MM.1S (cell line): ENCODE data around the gene TMEM119.

ENCODE experiments used
- DNase-seq: peaks from one replicate; pipeline ENCODE4 v3.0.0-alpha.2; 2015
- H2AFZ ChIP-seq: fragments of 300-600 bp; sonication (generic); 2 replicates; pipeline ENCODE4 v1.6.0; 2016; ENCODE audit warnings: antibody characterized with exemption, low read length
- H3F3A ChIP-seq: fragments of 300-600 bp; sonication (generic); 2 replicates; pipeline ENCODE4 v1.6.1; 2016; ENCODE audit warnings: mild to moderate bottlenecking, antibody characterized with exemption, low read length, moderate library complexity, mixed read lengths; ENCODE audit not compliant: insufficient read depth
- H3K27ac ChIP-seq: fragments of 300-600 bp; sonication (generic); 2 replicates; pipeline ENCODE4 v1.5.1; 2016; ENCODE audit warnings: mild to moderate bottlenecking, low read length
- H3K27me3 ChIP-seq: fragments of 300-600 bp; sonication (generic); replicated peaks from 2 replicates; pipeline ENCODE4 v1.6.0; 2016; ENCODE audit warnings: low read length; ENCODE audit not compliant: insufficient read depth
- H3K36me3 ChIP-seq: fragments of 300-600 bp; sonication (generic); replicated peaks from 2 replicates; pipeline ENCODE4 v1.6.1; 2016; ENCODE audit warnings: mild to moderate bottlenecking, low read length, mixed read lengths; ENCODE audit not compliant: insufficient read depth
- H3K4me1 ChIP-seq: fragments of 300-600 bp; sonication (generic); 2 replicates; pipeline ENCODE4 v1.6.1; 2016; ENCODE audit warnings: low read length, mixed read lengths
- H3K4me2 ChIP-seq: fragments of 300-600 bp; sonication (generic); 2 replicates; pipeline ENCODE4 v1.6.0; 2016; ENCODE audit warnings: low read depth, low read length
- H3K4me3 ChIP-seq: fragments of 300-600 bp; sonication (generic); 2 replicates; pipeline ENCODE4 v1.5.1; 2016; ENCODE audit warnings: low read length, mixed read lengths
- H3K79me2 ChIP-seq: fragments of 300-600 bp; sonication (generic); 2 replicates; pipeline ENCODE4 v1.6.1; 2016; ENCODE audit warnings: mixed run types, low read length, mixed read lengths
- H3K9ac ChIP-seq: fragments of 300-600 bp; sonication (generic); 2 replicates; pipeline ENCODE4 v1.6.1; 2016; ENCODE audit warnings: low read length, mixed read lengths
- H3K9me2 ChIP-seq: fragments of 300-600 bp; sonication (generic); replicated peaks from 2 replicates; pipeline ENCODE4 v1.6.1; 2016; ENCODE audit warnings: mild to moderate bottlenecking, low read length, mixed read lengths; ENCODE audit not compliant: insufficient read depth
- H3K9me3 ChIP-seq: fragments of 300-600 bp; sonication (generic); replicated peaks from 2 replicates; pipeline ENCODE4 v1.6.1; 2016; ENCODE audit warnings: mild to moderate bottlenecking, low read length, mixed read lengths; ENCODE audit not compliant: insufficient read depth
- H4K20me1 ChIP-seq: fragments of 300-600 bp; sonication (generic); 2 replicates; pipeline ENCODE4 v1.6.1; 2016; ENCODE audit warnings: mild to moderate bottlenecking, low read length, moderate library complexity, mixed read lengths; ENCODE audit not compliant: insufficient read depth
- EZH2 ChIP-seq: fragments of 300-600 bp; sonication (generic); optimal IDR thresholded peaks from 2 replicates; pipeline ENCODE3; 2017; ENCODE audit warnings: low read depth, mild to moderate bottlenecking, antibody characterized with exemption, low read length, mixed read lengths
- EZH2phosphoT487 ChIP-seq: fragments of 300-600 bp; sonication (generic); IDR thresholded peaks from 2 replicates; pipeline ENCODE4 v1.6.1; 2018; ENCODE audit warnings: antibody characterized with exemption, low read length
- TF ChIP-seq, protein P1 (sequence below): fragments of 300-600 bp; sonication (generic); IDR thresholded peaks from 2 replicates; pipeline ENCODE4 v1.5.1; 2016; ENCODE audit warnings: antibody characterized with exemption, low read length, mixed read lengths

TMEM119 gene

DNA sequence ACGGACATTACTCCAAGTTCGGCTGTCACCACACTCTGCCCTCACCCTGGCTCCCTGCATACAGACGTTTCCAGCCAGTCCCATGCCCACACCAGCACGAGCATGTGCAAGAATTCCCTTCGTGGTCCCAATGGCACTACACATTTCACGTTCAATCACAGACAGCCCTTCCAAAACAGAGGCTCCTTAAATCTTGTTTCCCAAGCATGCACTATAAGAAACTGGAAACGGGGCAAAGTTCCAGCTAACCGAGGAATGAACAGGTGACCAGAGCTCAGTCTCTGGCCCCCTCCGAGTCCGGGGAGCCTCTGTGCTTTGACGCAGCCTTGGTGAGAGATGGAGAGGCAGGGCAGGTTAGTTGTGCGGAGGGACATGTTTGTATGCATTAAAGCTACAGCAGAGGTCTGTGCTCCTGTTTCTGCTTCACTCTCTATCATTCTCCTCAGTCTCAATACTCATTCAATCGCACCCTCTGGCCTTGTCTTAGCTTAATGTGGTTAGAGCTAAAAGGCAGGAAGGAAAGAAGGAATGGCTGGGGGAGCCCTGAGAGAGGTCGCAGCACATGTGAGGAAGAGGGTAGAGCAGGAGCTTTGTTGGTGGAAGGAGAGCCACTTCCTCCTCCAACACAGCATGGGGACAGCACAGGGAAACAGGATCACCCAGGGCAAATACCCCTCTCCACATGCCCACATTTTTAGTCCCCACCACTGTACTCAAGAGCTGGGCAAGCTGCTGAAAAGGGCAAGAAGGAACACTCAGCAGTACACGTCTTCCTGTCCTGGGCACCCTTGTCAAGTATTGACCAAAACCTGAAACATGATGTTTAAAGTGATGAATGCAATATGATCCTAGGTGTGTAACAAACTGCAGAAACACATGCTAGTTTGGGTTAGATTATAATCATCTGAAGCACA is 48.1 kb upstream of the TMEM119 start:
- H3K4me3 ChIP-seq, result no peak overlapping the region
- no peaks in the 10 kb centered on the region for H3K9me3 ChIP-seq
- H3F3A ChIP-seq, result peaks cover 24% of the 10 kb centered on the region
- H2AFZ ChIP-seq, result no peak overlapping the region
- H3K4me2 ChIP-seq, result no peak overlapping the region
- peaks cover 25% of the 10 kb centered on the region for H3K4me1 ChIP-seq
- H3K27ac ChIP-seq, result no peak overlapping the region
- H4K20me1 ChIP-seq, result no peaks in the 10 kb centered on the region
- H3K9me2 ChIP-seq, result no peaks in the 10 kb centered on the region
- peaks cover 9% of the 10 kb centered on the region for H3K36me3 ChIP-seq
- no peaks in the 10 kb centered on the region for H3K27me3 ChIP-seq
- H3K79me2 ChIP-seq, result peaks cover 52% of the 10 kb centered on the region
- TF ChIP-seq, protein P1, sequence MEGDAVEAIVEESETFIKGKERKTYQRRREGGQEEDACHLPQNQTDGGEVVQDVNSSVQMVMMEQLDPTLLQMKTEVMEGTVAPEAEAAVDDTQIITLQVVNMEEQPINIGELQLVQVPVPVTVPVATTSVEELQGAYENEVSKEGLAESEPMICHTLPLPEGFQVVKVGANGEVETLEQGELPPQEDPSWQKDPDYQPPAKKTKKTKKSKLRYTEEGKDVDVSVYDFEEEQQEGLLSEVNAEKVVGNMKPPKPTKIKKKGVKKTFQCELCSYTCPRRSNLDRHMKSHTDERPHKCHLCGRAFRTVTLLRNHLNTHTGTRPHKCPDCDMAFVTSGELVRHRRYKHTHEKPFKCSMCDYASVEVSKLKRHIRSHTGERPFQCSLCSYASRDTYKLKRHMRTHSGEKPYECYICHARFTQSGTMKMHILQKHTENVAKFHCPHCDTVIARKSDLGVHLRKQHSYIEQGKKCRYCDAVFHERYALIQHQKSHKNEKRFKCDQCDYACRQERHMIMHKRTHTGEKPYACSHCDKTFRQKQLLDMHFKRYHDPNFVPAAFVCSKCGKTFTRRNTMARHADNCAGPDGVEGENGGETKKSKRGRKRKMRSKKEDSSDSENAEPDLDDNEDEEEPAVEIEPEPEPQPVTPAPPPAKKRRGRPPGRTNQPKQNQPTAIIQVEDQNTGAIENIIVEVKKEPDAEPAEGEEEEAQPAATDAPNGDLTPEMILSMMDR, result no peak
- TF ChIP-seq EZH2phosphoT487, result no peak
- no peak for TF ChIP-seq EZH2
- DNase-seq, result no peak
- H3K9ac ChIP-seq, result no peak overlapping the region

DNA sequence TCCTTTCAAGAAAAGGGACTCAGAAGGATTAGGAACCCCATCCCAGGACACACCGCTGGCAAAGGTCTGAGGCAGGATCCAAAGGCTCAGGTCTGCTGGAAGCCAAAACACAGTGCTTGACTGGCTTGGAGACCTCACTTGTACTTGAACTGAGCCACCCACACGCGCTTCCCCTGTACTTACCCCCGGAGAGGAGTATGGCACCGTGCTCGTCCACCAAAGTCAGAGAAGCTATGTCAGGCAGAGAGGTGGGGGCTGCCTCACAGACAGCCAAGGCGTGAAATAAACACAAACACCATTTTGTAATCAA is 46.9 kb upstream of the TMEM119 start:
- H3K4me1 ChIP-seq, result peaks cover 34% of the 10 kb centered on the region
- no peaks in the 10 kb centered on the region for H3K9me3 ChIP-seq
- H3K9me2 ChIP-seq, result no peaks in the 10 kb centered on the region
- H3K36me3 ChIP-seq, result peaks cover 9% of the 10 kb centered on the region; the same call in 1 of the 2 replicates
- no peaks in the 10 kb centered on the region for H4K20me1 ChIP-seq
- TF ChIP-seq, protein P1, result no peak
- no peak for TF ChIP-seq EZH2phosphoT487
- no peak for TF ChIP-seq EZH2
- H3K4me3 ChIP-seq, result no peak overlapping the region
- peaks cover 57% of the 10 kb centered on the region for H3K79me2 ChIP-seq
- no peak for DNase-seq
- H3K9ac ChIP-seq, result no peak overlapping the region
- H3F3A ChIP-seq, result peaks cover 32% of the 10 kb centered on the region
- H3K27ac ChIP-seq, result no peak overlapping the region
- no peak overlapping the region for H2AFZ ChIP-seq
- H3K27me3 ChIP-seq, result no peaks in the 10 kb centered on the region
- no peak overlapping the region for H3K4me2 ChIP-seq

DNA sequence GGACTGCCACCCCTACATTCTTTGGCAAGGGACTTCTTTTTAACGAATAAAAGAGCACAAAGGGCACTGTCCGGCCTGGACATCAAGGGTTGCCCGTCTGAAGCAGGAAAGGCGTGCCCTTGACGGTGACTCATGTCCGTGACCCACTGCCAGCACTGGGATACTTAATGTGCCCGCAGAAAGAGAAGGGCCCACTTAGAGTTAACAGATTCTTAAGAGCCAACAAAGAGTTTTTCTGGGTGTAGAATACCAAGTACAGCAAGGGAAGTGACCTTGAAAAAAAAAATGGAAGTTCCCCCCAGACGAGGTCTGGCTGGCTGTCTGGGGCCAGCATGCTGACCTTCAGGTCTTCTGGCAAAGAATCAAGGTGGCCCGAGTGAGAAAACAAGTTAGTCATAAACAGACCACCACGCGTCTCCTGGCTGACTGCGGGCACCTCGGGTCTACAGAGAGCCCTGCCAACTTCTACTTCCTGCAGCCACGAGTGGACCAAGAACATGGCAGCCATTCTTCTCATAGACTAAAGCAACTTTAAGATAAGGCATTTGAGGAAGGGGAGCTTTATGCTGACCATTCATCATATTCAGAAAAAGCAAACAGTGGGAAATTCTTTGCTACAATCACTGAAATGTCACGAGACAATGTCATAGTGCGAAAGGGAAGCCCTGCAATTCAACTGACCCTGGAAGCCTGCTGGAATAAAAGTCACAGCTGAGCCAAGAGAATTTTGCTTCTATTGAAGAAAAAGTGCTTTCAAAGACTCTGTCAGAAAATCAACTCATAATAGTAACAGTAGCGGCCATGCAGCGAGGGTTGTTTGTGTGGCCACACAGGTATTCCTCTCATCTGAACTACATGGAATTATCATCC is 46.3 kb upstream of the TMEM119 start:
- Histone ChIP-seq H4K20me1 (no peaks in the 10 kb centered on the region), H2AFZ (no peak overlapping the region), H3K36me3 (peaks cover 9% of the 10 kb centered on the region; the same call in 1 of the 2 replicates), H3F3A (peaks cover 38% of the 10 kb centered on the region), H3K27me3 (no peaks in the 10 kb centered on the region), H3K4me1 (peaks cover 40% of the 10 kb centered on the region), H3K9ac (no peak overlapping the region), H3K4me3 (no peak overlapping the region), H3K9me3 (no peaks in the 10 kb centered on the region), H3K79me2 (peaks cover 63% of the 10 kb centered on the region), H3K9me2 (no peaks in the 10 kb centered on the region), H3K4me2 (no peak overlapping the region), H3K27ac (no peak overlapping the region)
- TF ChIP-seq, protein P1, result no peak
- no peak for TF ChIP-seq EZH2
- TF ChIP-seq EZH2phosphoT487, result no peak
- DNase-seq, result no peak
